ENCODE results near the gene FGGY. TPM values are rescaled to one million over a fixed set of nuclear protein-coding genes. Genes with fewer than 3 reads are reported as not detected.

FGGY gene
- total and polyA plus RNA-seq, 7 experiments from 2014 or later = 2.5 to 15.2 (median 11.2) TPM

GRCh38 chr1:59413327-59413720 is 116.4 kb downstream of the FGGY start:
- Mint-ChIP-seq H3K4me1 (no peaks in the 10 kb centered on the region), H3K27me3 (no peaks in the 10 kb centered on the region), H3K9me3 (no peaks in the 10 kb centered on the region), H3K4me3 (no peak overlapping the region), H3K36me3 (peaks cover 0 to 4% (median 0%) of the 10 kb centered on the region in 5 donors), H3K27ac (no peak overlapping the region)
- no peaks in the 10 kb centered on the region for H3K27me3 ChIP-seq (ENCODE audit: control insufficient read depth in 2 of 2, insufficient read depth in 2 of 2, low read length in 2 of 2)
- H3K4me3 ChIP-seq (ENCODE audit: low read length) = no peak overlapping the region
- intact Hi-C loops (cut with micrococcal nuclease) = no loop called here
- H3K27ac ChIP-seq (ENCODE audit: low read depth, low read length) = no peak overlapping the region
- H3K36me3 ChIP-seq (ENCODE audit: control insufficient read depth in 2 of 3, insufficient read depth in 3 of 3, low read length in 3 of 3) = no peaks in the 10 kb centered on the region
- ChIA-PET POLR2A (no interaction called here), CTCF (no interaction called here)
- ATAC-seq (no peak), DNase-seq (no peak)
- no peaks in the 10 kb centered on the region for H3K9me3 ChIP-seq (ENCODE audit: control insufficient read depth in 2 of 3, low read length in 3 of 3)
- no peaks in the 10 kb centered on the region for H3K4me1 ChIP-seq (ENCODE audit: control insufficient read depth in 2 of 2, insufficient read depth in 2 of 2, low read length in 2 of 2)

- no peak overlapping the region for H3K4me3 Mint-ChIP-seq
- no peak overlapping the region for H3K27ac ChIP-seq (ENCODE audit: low read depth, low read length)
- no peak overlapping the region for H3K4me3 ChIP-seq (ENCODE audit: low read length)
- no peaks in the 10 kb centered on the region for H3K36me3 ChIP-seq (ENCODE audit: control insufficient read depth in 2 of 3, insufficient read depth in 3 of 3, low read length in 3 of 3)
- H3K4me1 Mint-ChIP-seq = no peaks in the 10 kb centered on the region
- H3K9me3 Mint-ChIP-seq = no peaks in the 10 kb centered on the region
- H3K27me3 ChIP-seq (ENCODE audit: control insufficient read depth in 2 of 2, insufficient read depth in 2 of 2, low read length in 2 of 2) = no peaks in the 10 kb centered on the region
- ChIA-PET POLR2A (no interaction called here), CTCF (no interaction called here)
- peaks cover 0 to 4% (median 0%) of the 10 kb centered on the region in 5 donors for H3K36me3 Mint-ChIP-seq
- H3K27ac Mint-ChIP-seq = no peak overlapping the region
- intact Hi-C loops (cut with micrococcal nuclease) = no loop called here
- DNase-seq = no peak
- no peaks in the 10 kb centered on the region for H3K4me1 ChIP-seq (ENCODE audit: control insufficient read depth in 2 of 2, insufficient read depth in 2 of 2, low read length in 2 of 2)
- no peaks in the 10 kb centered on the region for H3K9me3 ChIP-seq (ENCODE audit: control insufficient read depth in 2 of 3, low read length in 3 of 3)
- ATAC-seq = no peak
- H3K27me3 Mint-ChIP-seq = no peaks in the 10 kb centered on the region
Observed at GRCh38 chr1:59414406-59415133, 117.7 kb downstream of the FGGY start.

DNA sequence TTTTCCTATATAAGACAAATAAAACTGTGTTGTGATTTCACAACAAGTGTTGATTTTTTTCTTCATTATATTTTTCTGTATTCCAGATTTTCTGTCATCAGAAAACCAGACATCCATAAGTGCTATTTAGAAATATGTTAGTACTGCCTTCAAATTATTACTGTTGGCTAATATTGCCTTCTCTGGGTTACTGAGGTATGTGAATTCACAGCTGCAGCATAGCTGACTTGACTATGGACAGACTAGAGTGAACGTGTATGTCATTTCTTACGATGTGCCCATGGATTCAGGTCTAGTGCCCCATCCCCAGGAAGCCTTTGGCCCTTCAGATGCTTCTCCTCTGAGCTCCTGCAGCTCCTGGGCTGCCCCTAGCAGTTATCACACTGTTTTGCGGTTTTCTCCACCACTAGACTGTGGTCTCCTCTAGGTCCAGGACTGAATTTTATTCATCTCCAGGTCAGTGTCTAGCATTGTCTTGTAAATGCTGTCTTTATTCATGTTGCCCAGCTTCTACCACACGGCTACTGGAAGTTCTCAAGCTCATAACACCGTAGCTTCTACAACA is 118.5 kb downstream of the FGGY start:
- Mint-ChIP-seq H3K4me3 (no peak overlapping the region), H3K27ac (no peak overlapping the region), H3K4me1 (no peaks in the 10 kb centered on the region), H3K36me3 (peaks cover 0 to 4% (median 0%) of the 10 kb centered on the region in 5 donors), H3K27me3 (no peaks in the 10 kb centered on the region), H3K9me3 (no peaks in the 10 kb centered on the region)
- ATAC-seq (no peak), DNase-seq (no peak)
- no peak overlapping the region for H3K27ac ChIP-seq (ENCODE audit: low read depth, low read length)
- no peaks in the 10 kb centered on the region for H3K9me3 ChIP-seq (ENCODE audit: control insufficient read depth in 2 of 3, low read length in 3 of 3)
- H3K36me3 ChIP-seq (ENCODE audit: control insufficient read depth in 2 of 3, insufficient read depth in 3 of 3, low read length in 3 of 3) = no peaks in the 10 kb centered on the region
- no peaks in the 10 kb centered on the region for H3K4me1 ChIP-seq (ENCODE audit: control insufficient read depth in 2 of 2, insufficient read depth in 2 of 2, low read length in 2 of 2)
- ChIA-PET POLR2A (no interaction called here), CTCF (no interaction called here)
- H3K27me3 ChIP-seq (ENCODE audit: control insufficient read depth in 2 of 2, insufficient read depth in 2 of 2, low read length in 2 of 2) = no peaks in the 10 kb centered on the region
- no peak overlapping the region for H3K4me3 ChIP-seq (ENCODE audit: low read length)
- intact Hi-C loops (cut with micrococcal nuclease) = no loop called here

DNA sequence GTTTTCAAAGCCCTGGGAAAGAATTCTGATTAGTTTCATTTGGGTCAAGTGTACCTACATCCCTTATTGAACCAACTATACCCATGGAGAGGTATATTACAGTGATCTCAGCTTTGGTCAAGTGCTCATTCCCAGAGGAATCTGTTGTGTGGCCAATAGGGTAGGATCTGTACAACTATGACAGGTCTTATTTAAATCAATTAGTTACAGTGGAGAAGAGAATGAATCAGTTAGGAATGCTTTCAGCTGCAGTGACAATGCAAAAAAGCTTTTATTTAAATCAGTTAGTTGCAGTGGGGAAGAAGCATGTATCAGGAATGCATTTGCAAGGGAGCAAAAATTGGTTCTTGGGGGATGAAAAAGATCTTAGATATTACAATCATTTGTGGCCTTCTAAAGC is 119.0 kb downstream of the FGGY start:
- peaks cover 0 to 4% (median 0%) of the 10 kb centered on the region in 5 donors for H3K36me3 Mint-ChIP-seq
- Histone ChIP-seq H3K4me3 (ENCODE audit: low read length) (no peak overlapping the region), H3K9me3 (ENCODE audit: control insufficient read depth in 2 of 3, low read length in 3 of 3) (no peaks in the 10 kb centered on the region), H3K36me3 (ENCODE audit: control insufficient read depth in 2 of 3, insufficient read depth in 3 of 3, low read length in 3 of 3) (no peaks in the 10 kb centered on the region), H3K27me3 (ENCODE audit: control insufficient read depth in 2 of 2, insufficient read depth in 2 of 2, low read length in 2 of 2) (no peaks in the 10 kb centered on the region), H3K4me1 (ENCODE audit: control insufficient read depth in 2 of 2, insufficient read depth in 2 of 2, low read length in 2 of 2) (no peaks in the 10 kb centered on the region), H3K27ac (ENCODE audit: low read depth, low read length) (no peak overlapping the region)
- CTCF ChIA-PET = no interaction called here
- no peaks in the 10 kb centered on the region for H3K9me3 Mint-ChIP-seq
- no peak overlapping the region for H3K4me3 Mint-ChIP-seq
- POLR2A ChIA-PET = no interaction called here
- intact Hi-C loops (cut with micrococcal nuclease) = no loop called here
- DNase-seq (no peak), ATAC-seq (no peak)
- H3K27me3 Mint-ChIP-seq = no peaks in the 10 kb centered on the region
- H3K4me1 Mint-ChIP-seq = no peaks in the 10 kb centered on the region
- H3K27ac Mint-ChIP-seq = no peak overlapping the region

GRCh38 chr1:59417406-59417805 is 120.5 kb downstream of the FGGY start:
- H3K4me1 ChIP-seq (ENCODE audit: control insufficient read depth in 2 of 2, insufficient read depth in 2 of 2, low read length in 2 of 2) = no peaks in the 10 kb centered on the region
- ATAC-seq = no peak

GRCh38 chr1:59418363-59419144 is 121.7 kb downstream of the FGGY start:
- Histone ChIP-seq H3K4me3 (ENCODE audit: low read length) (no peak overlapping the region), H3K27ac (ENCODE audit: low read depth, low read length) (no peak overlapping the region), H3K9me3 (ENCODE audit: control insufficient read depth in 2 of 3, low read length in 3 of 3) (no peaks in the 10 kb centered on the region), H3K36me3 (ENCODE audit: control insufficient read depth in 2 of 3, insufficient read depth in 3 of 3, low read length in 3 of 3) (no peaks in the 10 kb centered on the region), H3K4me1 (ENCODE audit: control insufficient read depth in 2 of 2, insufficient read depth in 2 of 2, low read length in 2 of 2) (no peaks in the 10 kb centered on the region), H3K27me3 (ENCODE audit: control insufficient read depth in 2 of 2, insufficient read depth in 2 of 2, low read length in 2 of 2) (no peaks in the 10 kb centered on the region)
- Mint-ChIP-seq H3K4me1 (no peaks in the 10 kb centered on the region), H3K36me3 (peaks cover 0 to 4% (median 0%) of the 10 kb centered on the region in 5 donors), H3K4me3 (no peak overlapping the region), H3K9me3 (no peaks in the 10 kb centered on the region), H3K27ac (no peak overlapping the region), H3K27me3 (no peaks in the 10 kb centered on the region)
- intact Hi-C loops (cut with micrococcal nuclease) = no loop called here
- no peak for DNase-seq
- ATAC-seq = no peak
- ChIA-PET POLR2A (no interaction called here), CTCF (no interaction called here)

More at GRCh38 chr1:59417406-59417805, 120.5 kb downstream of the FGGY start:
- Histone ChIP-seq H3K36me3 (ENCODE audit: control insufficient read depth in 2 of 3, insufficient read depth in 3 of 3, low read length in 3 of 3) (no peaks in the 10 kb centered on the region), H3K9me3 (ENCODE audit: control insufficient read depth in 2 of 3, low read length in 3 of 3) (no peaks in the 10 kb centered on the region), H3K27me3 (ENCODE audit: control insufficient read depth in 2 of 2, insufficient read depth in 2 of 2, low read length in 2 of 2) (no peaks in the 10 kb centered on the region), H3K4me3 (ENCODE audit: low read length) (no peak overlapping the region), H3K27ac (ENCODE audit: low read depth, low read length) (no peak overlapping the region)
- ChIA-PET CTCF (no interaction called here), POLR2A (no interaction called here)
- no peaks in the 10 kb centered on the region for H3K9me3 Mint-ChIP-seq
- H3K27me3 Mint-ChIP-seq = no peaks in the 10 kb centered on the region
- no peaks in the 10 kb centered on the region for H3K4me1 Mint-ChIP-seq
- intact Hi-C loops (cut with micrococcal nuclease) = no loop called here
- peaks cover 0 to 4% (median 0%) of the 10 kb centered on the region in 5 donors for H3K36me3 Mint-ChIP-seq
- H3K4me3 Mint-ChIP-seq = no peak overlapping the region
- no peak for DNase-seq
- H3K27ac Mint-ChIP-seq = no peak overlapping the region
